OCI-M2 (cell line): Measurements from ENCODE around the gene DGKB.

Experiments
- DNase-seq: peaks from one replicate; lab custom pipeline; 2025; ENCODE audit not compliant: unreplicated experiment; lab: John Stamatoyannopoulos, UW

Gene DGKB

GRCh38 chr7:14761510-14762296 lies 140.8 kb downstream of the DGKB start:
- no peak for DNase-seq

GRCh38 chr7:14760730-14761478 lies 141.6 kb downstream of the DGKB start:
- no peak for DNase-seq

GRCh38 chr7:14759785-14760184 lies 142.8 kb downstream of the DGKB start:
- DNase-seq, result no peak

- no peak for DNase-seq
Measured at GRCh38 chr7:14754631-14755030, 147.9 kb downstream of the DGKB start.

- DNase-seq, result no peak
Measured at GRCh38 chr7:14752301-14752700, 150.2 kb downstream of the DGKB start.

GRCh38 chr7:14751461-14751860 lies 151.1 kb downstream of the DGKB start:
- no peak for DNase-seq

- DNase-seq, result no peak
Measured at GRCh38 chr7:14748461-14748860, 154.1 kb downstream of the DGKB start.

GRCh38 chr7:14747701-14748100 lies 154.8 kb downstream of the DGKB start:
- no peak for DNase-seq

- no peak for DNase-seq
Measured at GRCh38 chr7:14745076-14745475, 157.5 kb downstream of the DGKB start.

GRCh38 chr7:14740606-14741005 lies 161.9 kb downstream of the DGKB start:
- no peak for DNase-seq

GRCh38 chr7:14739841-14740185 lies 162.7 kb downstream of the DGKB start:
- no peak for DNase-seq

GRCh38 chr7:14739168-14739840 lies 163.2 kb downstream of the DGKB start:
- DNase-seq, result no peak

GRCh38 chr7:14738086-14738485 lies 164.5 kb downstream of the DGKB start:
- no peak for DNase-seq

GRCh38 chr7:14734839-14735321 lies 167.7 kb downstream of the DGKB start:
- DNase-seq, result no peak

- DNase-seq, result no peak
Measured at GRCh38 chr7:14720785-14721184, 181.8 kb downstream of the DGKB start.

- DNase-seq, result no peak
Measured at GRCh38 chr7:14717816-14718215, 184.7 kb downstream of the DGKB start.

GRCh38 chr7:14717169-14717568 lies 185.4 kb downstream of the DGKB start:
- no peak for DNase-seq

- DNase-seq, result no peak
Measured at GRCh38 chr7:14714161-14714728, 188.3 kb downstream of the DGKB start.

GRCh38 chr7:14698239-14698638 lies 204.3 kb downstream of the DGKB start:
- no peak for DNase-seq

GRCh38 chr7:14697684-14698083 lies 204.9 kb downstream of the DGKB start:
- no peak for DNase-seq

GRCh38 chr7:14691597-14692203 lies 210.9 kb downstream of the DGKB start:
- no peak for DNase-seq
